Measurements from ENCODE around the gene G6PC1. TPM values are rescaled to one million over a fixed set of nuclear protein-coding genes. Genes with fewer than 3 reads are reported as not detected.

The G6PC1 gene
- total and polyA plus RNA-seq, 2 of the 13 experiments (the other 11 are each of a cell fraction or from before 2014, with no cell fraction given): 1.7 to 37.9 TPM

- no peak for TF ChIP-seq RERE (CRISPR knock-in tag; IDR thresholded peaks at IDR 0.05; ENCODE audit: low read depth)
- peak; percentile 86 for TF ChIP-seq ZNF687 (CRISPR knock-in tag; IDR thresholded peaks at IDR 0.05)
- no peak for TF ChIP-seq ZNF75D (CRISPR knock-in tag; IDR thresholded peaks at IDR 0.05; ENCODE audit: borderline replicate concordance)
- TF ChIP-seq EP300 (IDR thresholded peaks at IDR 0.05; ENCODE audit: low read depth in 2 of 2, low read length in 2 of 2): peak in 1 of 2 experiments; percentile 44; a peak in 2 of 4 replicates
- TF ChIP-seq EP300 (CRISPR knock-in tag; IDR thresholded peaks at IDR 0.05; ENCODE audit: borderline replicate concordance): no peak
- peak; percentile 81; the same call in 1 of the 2 replicates for TF ChIP-seq PRDM15 (CRISPR knock-in tag; IDR thresholded peaks at IDR 0.05)
- TF ChIP-seq ZNF775 (CRISPR knock-in tag; IDR thresholded peaks at IDR 0.05; ENCODE audit: borderline replicate concordance): no peak
- no peak for TF ChIP-seq REST (IDR thresholded peaks at IDR 0.05; ENCODE audit: borderline replicate concordance in 1 of 2, low read depth in 1 of 2, low read length in 2 of 2)
- peak; percentile 63; the same call in 1 of the 2 replicates for TF ChIP-seq FOXK1 (CRISPR knock-in tag; IDR thresholded peaks at IDR 0.05; ENCODE audit: borderline replicate concordance, low read depth)
- no peak for TF ChIP-seq ZNF562 (CRISPR knock-in tag; IDR thresholded peaks at IDR 0.05; ENCODE audit: borderline replicate concordance)
Observed at GRCh38 chr17:42891539-42892152, 9.0 kb upstream of the G6PC1 start (continued).

Measured in HepG2 (cell line).